GM23338 (cell line): ENCODE results near the gene SEC24C. TPM values are rescaled to one million over a fixed set of nuclear protein-coding genes. Genes with fewer than 3 reads are reported as not detected.

Experiments used
- ATAC-seq: fragments of 200-7000 bp; cut with Tn5 transposase; 3 replicates; pipeline ENCODE4 v1.9.1; 2020
- DNase-seq: peaks from one replicate; pipeline ENCODE4 v3.0.0-alpha.2; 2015; ENCODE audit warnings: low spot score
- H2AFZ ChIP-seq: fragments of 200-600 bp; sonication (generic); 2 replicates; pipeline ENCODE4 v1.8.0; 2016; ENCODE audit warnings: antibody characterized with exemption, mild to moderate bottlenecking, moderate library complexity
- H3F3A ChIP-seq: fragments of 200-600 bp; sonication (generic); replicated peaks from 2 replicates; pipeline ENCODE4 v1.8.0; 2017; ENCODE audit warnings: antibody characterized with exemption, mixed run types, low read depth
- H3K27ac ChIP-seq: fragments of 200-600 bp; sonication (generic); 2 replicates; pipeline ENCODE4 v1.6.1; 2016; ENCODE audit warnings: low read depth
- H3K27me3 ChIP-seq: fragments of 200-600 bp; sonication (generic); 2 replicates; pipeline ENCODE4 v1.8.0; 2016; ENCODE audit warnings: mild to moderate bottlenecking, mixed run types, moderate library complexity; ENCODE audit not compliant: insufficient read depth
- H3K36me3 ChIP-seq: fragments of 200-600 bp; sonication (generic); 2 replicates; pipeline ENCODE4 v1.8.0; 2016; ENCODE audit warnings: mild to moderate bottlenecking; ENCODE audit not compliant: insufficient read depth
- H3K4me1 ChIP-seq: fragments of 200-600 bp; sonication (generic); 2 replicates; pipeline ENCODE4 v1.8.0; 2016; ENCODE audit warnings: mild to moderate bottlenecking, moderate library complexity; ENCODE audit not compliant: insufficient read depth
- H3K4me2 ChIP-seq: fragments of 200-600 bp; sonication (generic); 2 replicates; pipeline ENCODE4 v1.7.1; 2017; ENCODE audit warnings: mixed run types
- H3K4me3 ChIP-seq: fragments of 200-600 bp; sonication (generic); 2 replicates; pipeline ENCODE4 v1.6.1; 2016; ENCODE audit warnings: mixed run types
- H3K79me2 ChIP-seq: fragments of 200-600 bp; sonication (generic); replicated peaks from 2 replicates; pipeline ENCODE4 v1.8.0; 2017; ENCODE audit warnings: mild to moderate bottlenecking; ENCODE audit not compliant: insufficient read depth
- H3K9me2 ChIP-seq: fragments of 200-600 bp; sonication (generic); 2 replicates; pipeline ENCODE4 v1.8.0; 2017; ENCODE audit not compliant: insufficient read depth
- H4K20me1 ChIP-seq: fragments of 200-600 bp; sonication (generic); replicated peaks from 2 replicates; pipeline ENCODE4 v1.8.0; 2017; ENCODE audit warnings: mild to moderate bottlenecking; ENCODE audit not compliant: insufficient read depth
- H3K27ac Mint-ChIP-seq: 2 replicates; pipeline ENCODE4 v1.8.0; 2020; ENCODE audit warnings: inconsistent platforms, mild to moderate bottlenecking, moderate library complexity, mixed read lengths
- H3K27me3 Mint-ChIP-seq: 3 replicates; pipeline ENCODE4 v1.8.0; 2022; ENCODE audit warnings: low read depth, mild to moderate bottlenecking, moderate library complexity, mixed read lengths, inconsistent platforms; ENCODE audit not compliant: insufficient read depth, poor library complexity
- H3K36me3 Mint-ChIP-seq: 3 replicates; pipeline ENCODE4 v1.8.0; 2021; ENCODE audit warnings: low read depth, mild to moderate bottlenecking, inconsistent platforms, moderate library complexity, mixed read lengths
- H3K4me1 Mint-ChIP-seq: 3 replicates; pipeline ENCODE4 v1.8.0; 2020; ENCODE audit warnings: mild to moderate bottlenecking, inconsistent platforms, mixed read lengths
- H3K4me3 Mint-ChIP-seq: 3 replicates; pipeline ENCODE4 v1.8.0; 2021; ENCODE audit warnings: moderate library complexity, mild to moderate bottlenecking, inconsistent platforms, mixed read lengths
- H3K9me3 Mint-ChIP-seq: 3 replicates; pipeline ENCODE4 v1.8.0; 2020; ENCODE audit warnings: moderate library complexity, mild to moderate bottlenecking, inconsistent platforms, mixed read lengths
- EZH2 ChIP-seq: fragments of 200-600 bp; sonication (generic); IDR thresholded peaks from one replicate; pipeline ENCODE4 v1.8.0; 2017; ENCODE audit warnings: antibody characterized with exemption, mild to moderate bottlenecking, low read depth; ENCODE audit not compliant: unreplicated experiment
- JUNB ChIP-seq: IDR thresholded peaks from one replicate; pipeline ENCODE4 v1.6.1; 2016; ENCODE audit warnings: antibody characterized with exemption; ENCODE audit not compliant: unreplicated experiment
- NANOG ChIP-seq: IDR thresholded peaks from 2 replicates; pipeline ENCODE4 v1.6.1; 2016; ENCODE audit warnings: antibody characterized with exemption, borderline replicate concordance
- POLR2AphosphoS5 ChIP-seq: IDR thresholded peaks from 2 replicates; pipeline ENCODE4 v1.6.1; 2016; ENCODE audit warnings: antibody characterized with exemption, low read depth
- ZNF331 ChIP-seq: fragments of 250-450 bp; sonication (Bioruptor Pico); IDR thresholded peaks from 2 replicates; pipeline ENCODE4 v1.5.0; 2020; ENCODE audit warnings: low read depth, mild to moderate bottlenecking, moderate library complexity
- polyA plus RNA-seq: library from polyadenylated mRNA; unstranded; fragments of >200 nt; fragmentation: Nextera tagmentation; extraction: Ambion mirVana; gene quantifications from 2 replicates; pipeline ENCODE4 v1.2.1, GENCODE V29; 2016
- total RNA-seq: library from RNA; depleted of rRNA; stranded (reverse); fragments of >200 nt; shearing (Covaris generic); gene quantifications from 2 replicates; pipeline ENCODE4 v1.2.3, GENCODE V29; 2014
- TF ChIP-seq, protein P1 (sequence below): IDR thresholded peaks from one replicate; pipeline ENCODE4 v1.6.1; 2018; ENCODE audit warnings: antibody characterized with exemption; ENCODE audit not compliant: unreplicated experiment
- TF ChIP-seq, protein P2 (sequence below): IDR thresholded peaks from 2 replicates; pipeline ENCODE4 v1.6.1; 2016; ENCODE audit warnings: antibody characterized with exemption
- TF ChIP-seq, protein P3 (sequence below), 2 experiments: fragments of 200-600 bp in 1 of 2; sonication (generic) in 1 of 2; conservative IDR thresholded peaks; 2 replicates each; pipeline versions ENCODE4 v1.5.1 to v1.6.1; 2016 to 2017; ENCODE audit warnings: antibody characterized with exemption in 2 of 2, low read depth in 2 of 2, mild to moderate bottlenecking in 2 of 2, moderate library complexity in 1 of 2

The SEC24C gene
- total and polyA plus RNA-seq, 2 experiments from 2014 or later, result 16.9 to 64.2 TPM

DNA sequence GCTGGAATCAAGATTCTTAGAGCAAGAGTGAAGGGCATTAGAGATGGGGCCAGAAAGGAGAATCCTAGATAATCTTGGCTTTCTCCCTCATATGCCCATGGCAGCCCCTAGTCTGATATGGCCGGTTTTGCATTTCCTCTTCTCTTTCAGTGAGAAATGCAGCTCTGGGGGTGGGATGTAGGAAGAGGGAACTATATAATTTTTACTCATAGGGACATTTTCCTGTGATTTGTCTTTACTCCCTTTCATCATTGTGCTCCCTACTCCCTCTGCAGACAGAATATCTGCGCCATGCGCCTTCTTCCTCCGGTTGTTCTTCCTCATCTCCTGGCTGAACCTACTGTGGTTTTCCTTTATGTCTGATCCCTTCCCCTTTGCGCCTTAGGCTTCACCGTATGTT lies 20.9 kb downstream of the SEC24C start:
- H3K79me2 ChIP-seq, result no peaks in the 10 kb centered on the region
- no peaks in the 10 kb centered on the region for H3K9me2 ChIP-seq
- Mint-ChIP-seq H3K4me3 (no peak overlapping the region), H3K4me1 (peaks cover 3% of the 10 kb centered on the region; the same call in 1 of the 3 replicates), H3K9me3 (no peaks in the 10 kb centered on the region), H3K27me3 (no peaks in the 10 kb centered on the region), H3K27ac (no peak overlapping the region), H3K36me3 (peaks cover 63% of the 10 kb centered on the region)
- no peak overlapping the region for H2AFZ ChIP-seq
- ATAC-seq (no peak), DNase-seq (no peak)
- no peak for TF ChIP-seq POLR2AphosphoS5
- no peak for TF ChIP-seq JUNB
- no peak for TF ChIP-seq ZNF331 (CRISPR knock-in tag)
- TF ChIP-seq, protein P1, sequence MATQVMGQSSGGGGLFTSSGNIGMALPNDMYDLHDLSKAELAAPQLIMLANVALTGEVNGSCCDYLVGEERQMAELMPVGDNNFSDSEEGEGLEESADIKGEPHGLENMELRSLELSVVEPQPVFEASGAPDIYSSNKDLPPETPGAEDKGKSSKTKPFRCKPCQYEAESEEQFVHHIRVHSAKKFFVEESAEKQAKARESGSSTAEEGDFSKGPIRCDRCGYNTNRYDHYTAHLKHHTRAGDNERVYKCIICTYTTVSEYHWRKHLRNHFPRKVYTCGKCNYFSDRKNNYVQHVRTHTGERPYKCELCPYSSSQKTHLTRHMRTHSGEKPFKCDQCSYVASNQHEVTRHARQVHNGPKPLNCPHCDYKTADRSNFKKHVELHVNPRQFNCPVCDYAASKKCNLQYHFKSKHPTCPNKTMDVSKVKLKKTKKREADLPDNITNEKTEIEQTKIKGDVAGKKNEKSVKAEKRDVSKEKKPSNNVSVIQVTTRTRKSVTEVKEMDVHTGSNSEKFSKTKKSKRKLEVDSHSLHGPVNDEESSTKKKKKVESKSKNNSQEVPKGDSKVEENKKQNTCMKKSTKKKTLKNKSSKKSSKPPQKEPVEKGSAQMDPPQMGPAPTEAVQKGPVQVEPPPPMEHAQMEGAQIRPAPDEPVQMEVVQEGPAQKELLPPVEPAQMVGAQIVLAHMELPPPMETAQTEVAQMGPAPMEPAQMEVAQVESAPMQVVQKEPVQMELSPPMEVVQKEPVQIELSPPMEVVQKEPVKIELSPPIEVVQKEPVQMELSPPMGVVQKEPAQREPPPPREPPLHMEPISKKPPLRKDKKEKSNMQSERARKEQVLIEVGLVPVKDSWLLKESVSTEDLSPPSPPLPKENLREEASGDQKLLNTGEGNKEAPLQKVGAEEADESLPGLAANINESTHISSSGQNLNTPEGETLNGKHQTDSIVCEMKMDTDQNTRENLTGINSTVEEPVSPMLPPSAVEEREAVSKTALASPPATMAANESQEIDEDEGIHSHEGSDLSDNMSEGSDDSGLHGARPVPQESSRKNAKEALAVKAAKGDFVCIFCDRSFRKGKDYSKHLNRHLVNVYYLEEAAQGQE, result no peak
- TF ChIP-seq EZH2, result no peak
- TF ChIP-seq, protein P2, sequence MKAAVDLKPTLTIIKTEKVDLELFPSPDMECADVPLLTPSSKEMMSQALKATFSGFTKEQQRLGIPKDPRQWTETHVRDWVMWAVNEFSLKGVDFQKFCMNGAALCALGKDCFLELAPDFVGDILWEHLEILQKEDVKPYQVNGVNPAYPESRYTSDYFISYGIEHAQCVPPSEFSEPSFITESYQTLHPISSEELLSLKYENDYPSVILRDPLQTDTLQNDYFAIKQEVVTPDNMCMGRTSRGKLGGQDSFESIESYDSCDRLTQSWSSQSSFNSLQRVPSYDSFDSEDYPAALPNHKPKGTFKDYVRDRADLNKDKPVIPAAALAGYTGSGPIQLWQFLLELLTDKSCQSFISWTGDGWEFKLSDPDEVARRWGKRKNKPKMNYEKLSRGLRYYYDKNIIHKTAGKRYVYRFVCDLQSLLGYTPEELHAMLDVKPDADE, result no peak
- no peak for TF ChIP-seq NANOG
- H3F3A ChIP-seq, result no peaks in the 10 kb centered on the region; the same call in 1 of the 2 replicates
- no peak overlapping the region for H3K4me3 ChIP-seq
- peaks cover 32% of the 10 kb centered on the region for H3K36me3 ChIP-seq
- no peak overlapping the region for H3K27ac ChIP-seq
- no peaks in the 10 kb centered on the region for H3K27me3 ChIP-seq
- no peak overlapping the region for H3K4me2 ChIP-seq
- H4K20me1 ChIP-seq, result peaks cover 6% of the 10 kb centered on the region; the same call in 1 of the 2 replicates
- no peaks in the 10 kb centered on the region for H3K4me1 ChIP-seq

DNA sequence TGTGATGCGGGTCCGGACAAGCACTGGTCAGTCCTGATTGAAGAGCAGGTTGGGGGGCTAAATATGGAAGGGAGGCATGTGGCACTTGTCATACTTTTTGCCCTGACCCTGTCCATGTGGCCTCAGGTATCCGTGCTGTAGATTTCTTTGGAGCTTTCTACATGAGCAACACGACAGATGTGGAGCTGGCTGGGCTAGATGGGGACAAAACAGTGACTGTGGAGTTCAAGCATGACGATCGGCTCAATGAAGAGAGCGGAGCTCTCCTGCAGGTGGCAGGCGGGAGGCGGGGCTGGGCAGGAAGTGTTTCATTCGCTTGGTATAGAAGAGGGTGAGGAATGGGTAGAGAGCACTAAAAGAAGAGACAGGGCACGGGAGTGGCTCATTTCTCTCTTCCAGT lies 24.7 kb downstream of the SEC24C start:
- Histone ChIP-seq H3K4me3 (no peak overlapping the region), H3F3A (peaks cover 29% of the 10 kb centered on the region), H3K4me1 (peaks cover 11% of the 10 kb centered on the region; the same call in 1 of the 2 replicates), H3K9me2 (no peaks in the 10 kb centered on the region), H3K27me3 (no peaks in the 10 kb centered on the region), H3K79me2 (peaks cover 6% of the 10 kb centered on the region; the same call in 1 of the 2 replicates), H2AFZ (no peak overlapping the region), H3K36me3 (peaks cover 13% of the 10 kb centered on the region), H3K4me2 (no peak overlapping the region), H3K27ac (no peak overlapping the region), H4K20me1 (peaks cover 9% of the 10 kb centered on the region; the same call in 1 of the 2 replicates)
- ATAC-seq (no peak), DNase-seq (peak; percentile 54)
- Mint-ChIP-seq H3K27me3 (peaks cover 11% of the 10 kb centered on the region), H3K4me1 (peaks cover 18% of the 10 kb centered on the region), H3K36me3 (peaks cover 57% of the 10 kb centered on the region), H3K4me3 (no peak overlapping the region; the same call in 2 of the 3 replicates), H3K27ac (no peak overlapping the region), H3K9me3 (no peaks in the 10 kb centered on the region)
- TF ChIP-seq NANOG, result no peak
- TF ChIP-seq, protein P2, result no peak
- TF ChIP-seq, protein P3, sequence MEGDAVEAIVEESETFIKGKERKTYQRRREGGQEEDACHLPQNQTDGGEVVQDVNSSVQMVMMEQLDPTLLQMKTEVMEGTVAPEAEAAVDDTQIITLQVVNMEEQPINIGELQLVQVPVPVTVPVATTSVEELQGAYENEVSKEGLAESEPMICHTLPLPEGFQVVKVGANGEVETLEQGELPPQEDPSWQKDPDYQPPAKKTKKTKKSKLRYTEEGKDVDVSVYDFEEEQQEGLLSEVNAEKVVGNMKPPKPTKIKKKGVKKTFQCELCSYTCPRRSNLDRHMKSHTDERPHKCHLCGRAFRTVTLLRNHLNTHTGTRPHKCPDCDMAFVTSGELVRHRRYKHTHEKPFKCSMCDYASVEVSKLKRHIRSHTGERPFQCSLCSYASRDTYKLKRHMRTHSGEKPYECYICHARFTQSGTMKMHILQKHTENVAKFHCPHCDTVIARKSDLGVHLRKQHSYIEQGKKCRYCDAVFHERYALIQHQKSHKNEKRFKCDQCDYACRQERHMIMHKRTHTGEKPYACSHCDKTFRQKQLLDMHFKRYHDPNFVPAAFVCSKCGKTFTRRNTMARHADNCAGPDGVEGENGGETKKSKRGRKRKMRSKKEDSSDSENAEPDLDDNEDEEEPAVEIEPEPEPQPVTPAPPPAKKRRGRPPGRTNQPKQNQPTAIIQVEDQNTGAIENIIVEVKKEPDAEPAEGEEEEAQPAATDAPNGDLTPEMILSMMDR (conservative IDR thresholded peaks at IDR 0.05; ENCODE audit: low read depth in 2 of 2), result peak; percentile 23 to 38; a peak in 2 of 4 replicates
- TF ChIP-seq JUNB, result no peak
